Brain microvascular endothelial cell (primary cell): Measurements from ENCODE around the gene MAP3K5.

ENCODE experiments used
- DNase-seq: peaks from one replicate; pipeline ENCODE4 v3.0.0-alpha.2; 2020
- H3K27ac ChIP-seq: fragments of 250-450 bp; sonication (Bioruptor Pico); 2 replicates; pipeline ENCODE4 v1.5.1; 2020; ENCODE audit warnings: mild to moderate bottlenecking, moderate library complexity
- H3K27me3 ChIP-seq: fragments of 250-450 bp; sonication (Bioruptor Pico); replicated peaks from 2 replicates; pipeline ENCODE4 v1.5.1; 2020; ENCODE audit warnings: mild to moderate bottlenecking
- H3K36me3 ChIP-seq: fragments of 250-450 bp; sonication (Bioruptor Pico); replicated peaks from 2 replicates; pipeline ENCODE4 v1.5.1; 2020; ENCODE audit warnings: mild to moderate bottlenecking
- H3K4me3 ChIP-seq: 2 replicates; pipeline ENCODE4 v1.5.1; 2011; ENCODE audit warnings: low read depth, mild to moderate bottlenecking, control low read depth, low read length, moderate library complexity
- in situ Hi-C: cut with HindIII; loops from 2 replicates; pipeline ENCODE4 v1.10.0; 2017; ENCODE audit warnings: low sequenced_read_pairs, low pct_ligation_motif_present
- TF ChIP-seq, protein P1 (sequence below): IDR thresholded peaks from 2 replicates; pipeline ENCODE4 v1.5.1; 2011; ENCODE audit warnings: low read depth, mild to moderate bottlenecking, moderate library complexity, low read length, control low read depth, inconsistent platforms; ENCODE audit errors: missing control alignments

Gene MAP3K5

DNA sequence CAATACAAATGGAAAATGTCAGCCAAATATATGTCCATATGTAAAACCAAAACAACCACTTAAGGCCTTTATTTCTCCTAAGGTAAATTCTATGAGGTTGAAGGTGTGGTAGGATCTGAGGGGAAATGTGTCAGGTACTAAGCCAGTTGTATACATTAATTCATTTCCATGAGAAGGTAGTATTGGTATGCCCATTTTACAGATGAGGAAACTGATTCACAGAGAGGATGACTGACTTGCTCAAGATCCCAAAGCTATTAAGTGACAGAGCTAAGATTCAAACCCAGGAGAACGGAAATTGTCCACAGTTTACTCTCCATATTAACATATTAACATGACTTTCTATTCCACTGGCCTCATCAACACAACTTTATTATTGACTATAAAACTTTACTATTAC, 177.9 kb downstream of the MAP3K5 start:
- in situ Hi-C loops: no loop called here
- H3K36me3 ChIP-seq: no peaks in the 10 kb centered on the region

DNA sequence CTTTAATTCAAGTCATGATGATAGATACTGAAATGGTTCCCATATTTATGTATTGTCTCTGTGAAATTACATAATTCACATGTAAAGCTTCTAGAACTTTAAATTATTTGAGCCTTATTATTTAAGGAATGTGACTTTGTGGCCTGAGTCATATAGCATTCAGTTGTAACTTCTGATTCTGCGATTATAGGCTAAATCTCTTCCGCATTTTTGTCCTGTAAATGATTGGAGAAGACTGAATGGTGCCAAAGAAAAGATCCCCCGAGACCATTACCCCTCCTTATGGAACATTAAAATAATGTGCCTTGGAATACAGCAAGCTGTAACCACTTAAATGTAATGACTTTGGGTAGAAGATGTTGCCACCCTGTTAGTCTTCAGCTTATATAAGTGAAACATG, 178.8 kb downstream of the MAP3K5 start:
- H3K27ac ChIP-seq: peak overlapping the region; percentile 49
- TF ChIP-seq, protein P1, sequence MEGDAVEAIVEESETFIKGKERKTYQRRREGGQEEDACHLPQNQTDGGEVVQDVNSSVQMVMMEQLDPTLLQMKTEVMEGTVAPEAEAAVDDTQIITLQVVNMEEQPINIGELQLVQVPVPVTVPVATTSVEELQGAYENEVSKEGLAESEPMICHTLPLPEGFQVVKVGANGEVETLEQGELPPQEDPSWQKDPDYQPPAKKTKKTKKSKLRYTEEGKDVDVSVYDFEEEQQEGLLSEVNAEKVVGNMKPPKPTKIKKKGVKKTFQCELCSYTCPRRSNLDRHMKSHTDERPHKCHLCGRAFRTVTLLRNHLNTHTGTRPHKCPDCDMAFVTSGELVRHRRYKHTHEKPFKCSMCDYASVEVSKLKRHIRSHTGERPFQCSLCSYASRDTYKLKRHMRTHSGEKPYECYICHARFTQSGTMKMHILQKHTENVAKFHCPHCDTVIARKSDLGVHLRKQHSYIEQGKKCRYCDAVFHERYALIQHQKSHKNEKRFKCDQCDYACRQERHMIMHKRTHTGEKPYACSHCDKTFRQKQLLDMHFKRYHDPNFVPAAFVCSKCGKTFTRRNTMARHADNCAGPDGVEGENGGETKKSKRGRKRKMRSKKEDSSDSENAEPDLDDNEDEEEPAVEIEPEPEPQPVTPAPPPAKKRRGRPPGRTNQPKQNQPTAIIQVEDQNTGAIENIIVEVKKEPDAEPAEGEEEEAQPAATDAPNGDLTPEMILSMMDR: no peak
- H3K27me3 ChIP-seq: no peaks in the 10 kb centered on the region
- DNase-seq: no peak
- H3K4me3 ChIP-seq: no peak overlapping the region
- in situ Hi-C loops: no loop called here
- no peaks in the 10 kb centered on the region for H3K36me3 ChIP-seq

More for the DNA sequence above, 177.9 kb downstream of the MAP3K5 start:
- H3K4me3 ChIP-seq: no peak overlapping the region
- no peaks in the 10 kb centered on the region for H3K27me3 ChIP-seq
- TF ChIP-seq, protein P1: no peak
- no peak overlapping the region for H3K27ac ChIP-seq
- DNase-seq: no peak

DNA sequence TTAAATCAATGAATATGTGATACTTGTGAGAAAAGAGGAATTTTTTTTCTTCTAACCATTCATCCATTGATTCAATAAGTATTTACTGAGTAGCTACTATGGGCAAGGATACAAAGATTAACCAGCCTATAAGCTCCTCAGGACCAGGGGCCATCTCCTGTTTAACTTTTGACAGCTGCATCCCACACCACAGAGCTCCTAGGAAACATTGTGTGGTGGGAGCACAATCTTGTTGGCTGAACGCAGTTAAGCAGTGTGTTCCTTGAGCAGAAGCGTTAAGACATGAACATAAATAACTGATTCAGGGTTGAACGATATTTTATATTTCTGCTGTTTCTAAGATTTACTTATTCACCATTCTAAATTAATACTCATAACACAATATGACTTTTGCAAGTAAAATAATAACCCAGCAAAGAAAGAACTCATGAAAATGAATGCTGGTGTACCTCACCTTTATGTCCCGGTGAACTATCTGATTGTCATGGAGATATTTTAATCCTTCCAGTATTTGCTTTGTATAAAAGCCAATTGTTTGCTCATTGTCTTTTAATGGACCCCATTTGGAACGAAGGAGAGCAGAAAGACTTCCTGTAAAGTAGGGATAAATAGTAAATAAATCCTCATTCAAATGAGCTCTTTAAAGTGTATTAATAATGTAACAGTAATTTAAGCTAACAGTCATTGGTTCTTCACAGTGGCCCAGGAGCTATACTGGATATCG, 179.4 kb downstream of the MAP3K5 start:
- peak overlapping the region; percentile 6 for H3K27ac ChIP-seq
- in situ Hi-C loops: no loop called here
- H3K36me3 ChIP-seq: no peaks in the 10 kb centered on the region
- H3K27me3 ChIP-seq: no peaks in the 10 kb centered on the region
- TF ChIP-seq, protein P1: no peak
- H3K4me3 ChIP-seq: no peak overlapping the region
- no peak for DNase-seq

- H3K36me3 ChIP-seq: no peaks in the 10 kb centered on the region
- DNase-seq: no peak
- H3K27me3 ChIP-seq: no peaks in the 10 kb centered on the region
- in situ Hi-C loops: no loop called here
- TF ChIP-seq, protein P1: no peak
- no peak overlapping the region for H3K27ac ChIP-seq
- H3K4me3 ChIP-seq: no peak overlapping the region
These were observed 180.5 kb downstream of the MAP3K5 start for GRCh38 chr6:136611746-136612145.

- DNase-seq: no peak
- in situ Hi-C loops: no loop called here
- no peaks in the 10 kb centered on the region for H3K27me3 ChIP-seq
- no peaks in the 10 kb centered on the region for H3K36me3 ChIP-seq
- TF ChIP-seq, protein P1: no peak
- H3K4me3 ChIP-seq: no peak overlapping the region
- H3K27ac ChIP-seq: no peak overlapping the region
These were observed 181.1 kb downstream of the MAP3K5 start for GRCh38 chr6:136611133-136611532.
